GM19324 (cell line): ENCODE measurements around the gene DIP2C.
"Not testable (repeated sequence)": the region's sequence is repeated elsewhere in the genome, so short reads cannot be mapped to it uniquely, and the experiment has no call there.

Experiments used
- ATAC-seq: cut with Tn5 transposase; IDR thresholded peaks from one replicate; pipeline ENCODE4 v1.9.1; 2021; ENCODE audit warnings: mild to moderate bottlenecking, moderate library complexity; ENCODE audit not compliant: unreplicated experiment, low FRiP score

DIP2C gene

GRCh38 chr10:586716-587115 lies 102.8 kb downstream of the DIP2C start:
- no peak for ATAC-seq

GRCh38 chr10:586151-586550 lies 103.3 kb downstream of the DIP2C start:
- ATAC-seq: no peak

- no peak for ATAC-seq
Measured at GRCh38 chr10:585502-585901, 104.0 kb downstream of the DIP2C start.

- not testable (repeated sequence) for ATAC-seq
Measured at GRCh38 chr10:584497-585290, 104.8 kb downstream of the DIP2C start.

- ATAC-seq: no peak
Measured at GRCh38 chr10:583433-583832, 106.0 kb downstream of the DIP2C start.

GRCh38 chr10:581776-582330 lies 107.6 kb downstream of the DIP2C start:
- no peak for ATAC-seq

GRCh38 chr10:580778-581177 lies 108.7 kb downstream of the DIP2C start:
- no peak for ATAC-seq

GRCh38 chr10:576130-576465 lies 113.4 kb downstream of the DIP2C start:
- ATAC-seq: no peak

GRCh38 chr10:575402-576129 lies 113.9 kb downstream of the DIP2C start:
- ATAC-seq: no peak

GRCh38 chr10:572696-573095 lies 116.8 kb downstream of the DIP2C start:
- no peak for ATAC-seq

GRCh38 chr10:571688-572451 lies 117.6 kb downstream of the DIP2C start:
- ATAC-seq: no peak

GRCh38 chr10:571166-571565 lies 118.3 kb downstream of the DIP2C start:
- ATAC-seq: no peak

GRCh38 chr10:570628-571163 lies 118.8 kb downstream of the DIP2C start:
- no peak for ATAC-seq

GRCh38 chr10:569961-570627 lies 119.4 kb downstream of the DIP2C start:
- ATAC-seq: no peak

- ATAC-seq: no peak
Measured at GRCh38 chr10:568848-569247, 120.6 kb downstream of the DIP2C start.

GRCh38 chr10:567869-568268 lies 121.6 kb downstream of the DIP2C start:
- ATAC-seq: no peak

GRCh38 chr10:566241-566885 lies 123.1 kb downstream of the DIP2C start:
- ATAC-seq: no peak

- no peak for ATAC-seq
Measured at GRCh38 chr10:565676-566075, 123.8 kb downstream of the DIP2C start.

- ATAC-seq: no peak
Measured at GRCh38 chr10:565146-565545, 124.3 kb downstream of the DIP2C start.

GRCh38 chr10:563827-564226 lies 125.6 kb downstream of the DIP2C start:
- no peak for ATAC-seq
